HG02642 (cell line): ENCODE results near the gene C5orf52.
"Not testable (repeated sequence)": the region's sequence is repeated elsewhere in the genome, so short reads cannot be mapped to it uniquely, and the experiment has no call there.

Experiments
- ATAC-seq: cut with Tn5 transposase; IDR thresholded peaks from one replicate; pipeline ENCODE4 v1.9.1; 2021; ENCODE audit warnings: mild to moderate bottlenecking; ENCODE audit not compliant: unreplicated experiment, poor library complexity

Gene C5orf52

GRCh38 chr5:157674351-157674750, 3.0 kb downstream of the C5orf52 start:
- ATAC-seq = not testable (repeated sequence)

- ATAC-seq = no peak
Measured at GRCh38 chr5:157677931-157678330, 6.6 kb downstream of the C5orf52 start.

- no peak for ATAC-seq
Measured at GRCh38 chr5:157679801-157680200, 8.5 kb downstream of the C5orf52 start.

GRCh38 chr5:157680239-157680638, 8.9 kb downstream of the C5orf52 start:
- no peak for ATAC-seq

GRCh38 chr5:157681048-157681447, 9.7 kb downstream of the C5orf52 start:
- no peak for ATAC-seq

- no peak for ATAC-seq
Measured at GRCh38 chr5:157682257-157682656, 10.9 kb downstream of the C5orf52 start.

- not testable (repeated sequence) for ATAC-seq
Measured at GRCh38 chr5:157686276-157687197, 15.2 kb downstream of the C5orf52 start.

GRCh38 chr5:157687198-157687554, 15.8 kb downstream of the C5orf52 start:
- no peak for ATAC-seq

GRCh38 chr5:157689942-157690689, 18.8 kb downstream of the C5orf52 start:
- no peak for ATAC-seq

GRCh38 chr5:157690690-157691433, 19.5 kb downstream of the C5orf52 start:
- no peak for ATAC-seq

- not testable (repeated sequence) for ATAC-seq
Measured at GRCh38 chr5:157693816-157694215, 22.5 kb downstream of the C5orf52 start.

GRCh38 chr5:157696154-157696553, 24.8 kb downstream of the C5orf52 start:
- not testable (repeated sequence) for ATAC-seq

GRCh38 chr5:157698674-157699073, 27.3 kb downstream of the C5orf52 start:
- not testable (repeated sequence) for ATAC-seq

GRCh38 chr5:157703736-157704135, 32.4 kb downstream of the C5orf52 start:
- ATAC-seq = no peak

- ATAC-seq = no peak
Measured at GRCh38 chr5:157708866-157709265, 37.5 kb downstream of the C5orf52 start.

- no peak for ATAC-seq
Measured at GRCh38 chr5:157709346-157709745, 38.0 kb downstream of the C5orf52 start.

- ATAC-seq = no peak
Measured at GRCh38 chr5:157710431-157710830, 39.1 kb downstream of the C5orf52 start.

GRCh38 chr5:157710882-157711281, 39.5 kb downstream of the C5orf52 start:
- ATAC-seq = no peak

GRCh38 chr5:157713830-157714595, 42.7 kb downstream of the C5orf52 start:
- ATAC-seq = no peak

- no peak for ATAC-seq
Measured at GRCh38 chr5:157714596-157714864, 43.2 kb downstream of the C5orf52 start.
